Nucleus accumbens (tissue), 56 donors: ENCODE results near the gene H1-8.
A peak's percentile ranks its signal among the peaks of the same experiment; 100 is the strongest.

Experiments
- DNase-seq, 56 donors: peaks; one replicate each; lab custom pipeline; 2025; lab: John Stamatoyannopoulos, UW

The H1-8 gene

GRCh38 chr3:129554356-129555152, 11.6 kb downstream of the H1-8 start:
- DNase-seq = no peak

- DNase-seq = peak in 1 of 56 donors; percentile 34
Measured at GRCh38 chr3:129555153-129555550, 12.2 kb downstream of the H1-8 start.

DNA sequence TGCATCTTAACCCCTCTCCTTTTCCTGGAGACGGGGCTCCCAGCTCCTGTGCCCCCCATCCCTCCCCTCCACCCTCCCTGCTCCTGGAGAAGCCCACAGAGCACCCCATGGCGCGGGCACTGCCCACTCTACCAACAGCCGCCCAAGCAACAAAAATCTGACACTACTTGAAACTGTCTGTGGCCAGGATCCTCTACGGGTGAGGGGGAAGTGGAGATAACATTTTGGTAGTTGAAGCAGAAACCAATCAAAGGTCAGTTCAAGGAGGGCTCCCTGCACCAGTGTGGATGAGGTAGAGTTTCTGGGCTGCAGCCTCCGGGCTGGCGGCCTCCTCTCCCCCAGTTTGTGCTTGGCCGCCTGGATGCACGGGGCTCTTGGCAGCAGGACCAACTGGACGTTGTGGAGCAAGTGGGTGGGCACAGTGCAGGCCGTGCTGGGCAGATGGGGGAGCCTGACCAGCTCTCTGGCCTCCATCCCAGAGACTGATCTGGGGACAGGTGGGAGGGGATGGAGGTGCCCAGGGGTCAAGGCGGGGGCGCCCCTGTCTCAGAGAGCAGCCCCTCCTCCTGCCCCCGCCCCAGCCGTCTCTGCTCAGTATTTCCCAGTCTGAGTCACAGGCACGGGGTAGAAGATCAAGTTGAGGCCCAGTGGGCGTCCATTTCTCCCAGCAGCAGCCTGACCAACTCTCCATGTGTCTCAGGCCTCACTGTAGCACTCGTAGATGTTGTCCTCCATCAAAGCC, 12.8 kb downstream of the H1-8 start:
- DNase-seq = no peak

- no peak for DNase-seq
Measured at GRCh38 chr3:129556358-129556695, 13.4 kb downstream of the H1-8 start.

DNA sequence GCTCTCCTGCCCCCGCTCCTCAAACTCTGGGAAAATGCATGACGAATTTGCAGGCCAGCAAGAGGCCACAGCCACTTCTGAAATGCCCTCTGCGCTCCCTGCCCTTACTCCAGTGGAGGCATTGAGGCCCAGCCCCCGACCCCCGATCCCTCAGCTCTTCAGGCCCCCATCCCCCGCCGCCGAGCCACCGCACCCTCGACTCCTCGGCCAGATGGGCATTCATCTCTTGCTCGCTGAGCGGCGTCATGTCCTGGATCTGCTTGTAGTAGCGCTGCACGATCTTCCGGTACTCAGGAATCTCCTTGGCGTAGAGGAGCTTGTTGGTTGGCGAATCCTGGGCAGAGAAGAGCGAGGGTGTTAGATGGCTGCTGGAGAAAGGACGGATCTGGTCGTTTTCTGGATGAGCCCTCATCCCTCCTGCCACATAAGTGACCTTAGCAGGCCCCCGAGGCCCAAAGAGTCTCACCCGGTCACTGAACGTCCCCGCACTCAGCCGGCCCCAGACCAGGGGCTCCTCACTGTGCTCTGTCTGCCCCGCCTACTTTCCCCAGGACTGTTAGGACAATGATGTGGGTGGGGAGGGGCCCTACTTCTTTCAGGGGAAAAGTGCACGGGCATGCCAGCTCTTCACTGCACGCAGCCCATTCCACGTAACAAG, 14.0 kb downstream of the H1-8 start:
- DNase-seq = no peak

DNA sequence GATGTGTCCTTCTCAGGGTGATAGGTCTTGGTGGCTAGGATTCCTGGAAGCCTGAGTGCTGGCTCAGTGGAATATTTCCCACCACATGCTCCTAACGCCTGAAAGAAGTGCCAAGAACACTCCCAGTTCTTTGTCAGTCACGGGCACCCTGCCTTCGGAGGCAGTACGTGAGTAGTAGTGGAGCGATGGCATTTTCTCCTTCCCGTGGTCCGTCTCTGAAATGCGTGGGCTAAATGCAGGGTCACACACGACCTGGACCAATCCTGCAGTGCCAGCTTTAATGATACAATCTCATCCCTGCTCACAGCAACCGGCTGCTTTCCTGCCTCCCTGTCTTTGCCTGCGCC, 14.5 kb downstream of the H1-8 start:
- no peak for DNase-seq

- no peak for DNase-seq
Measured at GRCh38 chr3:129558081-129558771, 15.3 kb downstream of the H1-8 start.

DNA sequence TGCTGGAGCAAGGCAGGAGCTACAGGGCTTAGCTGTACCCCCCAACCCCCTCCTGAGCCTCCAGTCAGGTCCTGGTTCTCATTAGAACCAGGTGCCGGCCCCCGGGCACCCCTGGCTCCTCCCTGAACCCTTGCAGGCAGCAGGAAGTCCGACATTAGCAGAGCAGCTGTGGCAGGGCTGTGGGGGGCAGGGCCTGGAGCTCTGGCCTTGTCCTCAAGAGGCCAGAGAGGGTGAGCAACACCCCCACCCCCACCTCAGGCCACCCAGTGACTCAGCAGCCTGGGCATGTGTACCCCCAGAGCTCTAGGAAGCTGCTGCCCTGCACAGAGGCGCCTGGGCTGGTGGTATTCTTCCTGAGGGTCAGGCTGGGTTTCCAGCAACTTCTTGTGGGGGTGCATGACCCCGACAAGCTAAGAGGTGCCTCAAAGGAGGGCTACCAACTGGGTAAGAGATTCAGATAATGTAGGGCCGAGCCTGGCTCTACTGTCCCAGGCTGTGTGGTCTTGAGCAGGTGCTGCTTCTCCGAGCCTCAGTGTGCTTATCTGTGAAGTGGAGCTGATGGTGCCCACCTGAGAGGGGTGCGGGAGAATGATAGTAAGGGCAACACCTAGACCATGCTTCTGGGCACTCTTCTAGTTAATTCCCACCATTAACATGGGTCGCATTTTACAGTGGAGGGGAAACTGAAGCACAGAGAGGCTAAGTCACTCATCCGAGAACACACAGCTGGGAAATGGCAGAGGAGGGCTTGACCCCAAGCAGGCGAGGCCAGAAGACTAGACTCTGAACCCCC, 16.0 kb downstream of the H1-8 start:
- DNase-seq = no peak

GRCh38 chr3:129559565-129560079, 16.6 kb downstream of the H1-8 start:
- DNase-seq = no peak

DNA sequence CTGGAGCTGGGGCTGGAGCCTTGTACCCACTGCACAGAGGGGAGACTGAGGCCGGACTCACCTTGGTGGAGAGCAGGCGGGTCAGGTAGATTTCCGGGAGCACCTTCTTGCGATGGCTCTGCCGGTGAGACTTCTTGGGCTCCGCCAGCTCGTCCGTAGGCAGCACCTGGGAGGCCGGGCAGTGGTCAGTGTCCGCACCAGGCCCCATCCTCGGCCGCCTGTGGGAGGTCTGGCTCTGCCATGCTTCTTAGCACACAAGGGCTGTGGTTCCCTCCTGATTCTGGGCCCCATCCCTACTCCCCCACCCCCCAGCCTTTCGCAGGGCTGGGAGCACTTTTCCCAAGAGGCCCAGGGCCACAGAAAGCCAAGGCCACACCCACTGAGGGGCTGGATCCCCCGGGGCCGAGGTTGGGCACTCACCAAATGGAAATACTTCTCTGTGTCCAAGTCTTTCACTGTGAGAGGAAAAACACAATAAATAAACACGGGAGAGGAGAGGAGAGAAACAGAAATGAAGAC, 17.4 kb downstream of the H1-8 start:
- peak in 4 of 56 donors; percentile 15 to 35 (median 24) for DNase-seq

DNA sequence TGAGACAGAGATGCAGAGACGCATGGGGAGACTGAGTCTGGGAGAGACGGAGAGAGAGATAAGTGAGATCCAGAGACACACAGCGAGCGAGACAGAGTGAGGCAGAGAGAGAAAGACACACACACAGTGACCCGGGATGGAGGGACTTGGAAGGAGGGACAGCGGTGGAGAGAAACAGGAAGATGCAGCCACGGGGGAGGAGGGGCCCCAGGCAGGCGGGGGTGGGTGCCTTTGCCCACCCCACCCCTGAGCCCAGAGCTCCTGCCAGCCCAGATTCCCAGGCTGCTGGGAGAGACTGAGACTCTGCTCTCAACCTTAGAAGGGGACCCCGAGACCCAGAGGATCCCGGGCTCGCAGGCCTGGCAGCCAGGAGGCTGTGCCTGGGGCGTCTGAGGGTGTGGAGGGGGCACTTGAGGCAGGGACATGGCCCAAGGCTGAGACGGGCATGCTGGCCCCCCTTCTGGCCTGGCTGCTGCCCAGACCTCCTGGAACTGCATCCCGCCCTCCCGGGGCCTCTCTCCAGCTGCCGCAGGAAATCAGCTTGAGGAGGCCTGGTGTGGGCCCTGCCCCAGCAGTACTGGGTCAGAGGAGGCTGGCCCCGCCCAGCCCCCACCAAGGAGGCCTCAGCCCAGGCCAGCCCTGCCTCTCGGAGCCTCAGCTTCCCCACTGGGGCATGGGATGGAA, 18.1 kb downstream of the H1-8 start:
- peak in 38 of 56 donors; percentile 7 to 74 (median 26) for DNase-seq

- no peak for DNase-seq
Measured at GRCh38 chr3:129561619-129562248, 18.8 kb downstream of the H1-8 start.

- no peak for DNase-seq
Measured at GRCh38 chr3:129562803-129563202, 19.8 kb downstream of the H1-8 start.

GRCh38 chr3:129563332-129563731, 20.4 kb downstream of the H1-8 start:
- DNase-seq = no peak

DNA sequence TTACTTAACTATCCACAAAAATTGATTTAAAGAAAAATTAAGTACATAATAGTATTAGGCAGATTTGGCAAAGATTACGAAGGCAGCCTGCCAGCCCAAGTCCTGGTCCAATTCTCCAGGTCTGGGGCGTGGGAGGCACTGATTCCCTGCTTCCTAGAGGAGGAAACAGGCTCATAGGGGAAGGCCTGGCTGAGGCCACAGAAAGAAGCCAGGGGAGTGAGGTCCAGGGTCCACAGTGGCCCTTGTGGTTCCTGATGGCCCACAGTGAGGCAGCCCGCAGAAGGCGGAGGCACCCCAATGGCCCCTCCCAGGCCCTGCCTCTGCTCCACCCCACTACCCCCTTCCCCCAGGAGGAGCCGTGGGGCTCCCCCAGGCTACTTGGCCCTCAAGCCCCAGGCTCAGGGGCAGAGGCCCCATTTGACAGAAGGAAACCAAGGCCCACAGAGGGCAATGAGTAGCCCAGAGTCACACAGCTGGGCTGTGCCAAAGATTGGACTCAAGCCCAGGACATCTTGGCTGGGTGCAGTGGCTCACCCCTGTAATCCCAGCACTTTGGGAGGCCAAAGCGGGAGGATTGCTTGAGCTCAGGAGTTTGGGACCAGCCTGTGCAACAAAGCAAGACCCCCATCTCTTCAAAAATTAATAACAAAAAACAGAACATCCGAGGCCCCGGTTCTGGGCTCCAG, 21.0 kb downstream of the H1-8 start:
- DNase-seq = no peak

- DNase-seq = no peak
Measured at GRCh38 chr3:129564981-129565644, 22.1 kb downstream of the H1-8 start.

GRCh38 chr3:129565902-129566301, 22.9 kb downstream of the H1-8 start:
- DNase-seq = no peak
